HepG2 (cell line): ENCODE measurements around the gene RNPEPL1. TPM values are rescaled to one million over a fixed set of nuclear protein-coding genes. Genes with fewer than 3 reads are reported as not detected.

Experiments used
- ATAC-seq: fragments of 200-7000 bp; cut with Tn5 transposase; 3 replicates; pipeline ENCODE4 v1.9.1; 2020; ENCODE audit warnings: mild to moderate bottlenecking, moderate library complexity
- BruUV-seq: library from RNA; stranded (reverse); fragments of 400-500 nt; replicated peaks from 2 replicates; lab custom pipeline; 2021; lab: Mats Ljungman, UMichigan
- CTCF ChIA-PET: fragments of 300-600 bp; formaldehyde crosslinking; extraction: SDS; loops from one replicate; lab custom pipeline; 2021; ENCODE audit warnings: low total read pairs, inconsistent platforms, low intra/inter-chr PET ratio; lab: Yijun Ruan, JAX
- POLR2A ChIA-PET: fragments of 350-600 bp; sonication (Branson Sonifier 250); formaldehyde crosslinking; loops from one replicate; lab custom pipeline; 2020; ENCODE audit warnings: antibody characterized with exemption, inconsistent platforms; lab: Yijun Ruan, JAX
- DNase-seq: peaks from one replicate; pipeline ENCODE4 v3.0.0-alpha.2; 2015; ENCODE audit warnings: low spot score
- FAIRE-seq: peaks from 3 replicates; lab custom pipeline; 2011; peaks lifted over from hg19 to GRCh38; lab: Jason Lieb, UNC
- H2AFZ ChIP-seq: one replicate; pipeline ENCODE4 v1.6.1; 2011; ENCODE audit warnings: low read length, inconsistent platforms
- H3K27ac ChIP-seq: fragments of 300-600 bp; 3 replicates; pipeline ENCODE4 v1.8.0; 2011; ENCODE audit warnings: mixed run types, mild to moderate bottlenecking, mixed read lengths, low read length, inconsistent platforms; ENCODE audit not compliant: insufficient read depth; ENCODE audit errors: extremely low read length
- H3K27me3 ChIP-seq, 2 experiments: fragments of 200-600 bp in 1 of 2; 2 replicates in 1 of 2; 3 replicates in 1 of 2; pipeline versions ENCODE4 v1.6.0 to v1.8.0; 2011; ENCODE audit warnings: low read length in 2 of 2, mild to moderate bottlenecking in 2 of 2, moderate library complexity in 2 of 2, inconsistent platforms in 1 of 2; ENCODE audit not compliant: insufficient read depth in 2 of 2, control insufficient read depth in 1 of 2
- H3K36me3 ChIP-seq, 2 experiments: fragments of 200-600 bp in 1 of 2; replicated peaks in 1 of 2; 2 replicates in 1 of 2; 3 replicates in 1 of 2; pipeline versions ENCODE4 v1.5.1 to v1.8.0; 2011; ENCODE audit warnings: low read length in 2 of 2, inconsistent platforms in 1 of 2; ENCODE audit not compliant: insufficient read depth in 2 of 2, control insufficient read depth in 1 of 2
- H3K4me1 ChIP-seq: 2 replicates; pipeline ENCODE4 v1.5.1; 2012; ENCODE audit warnings: low read length, inconsistent platforms; ENCODE audit not compliant: insufficient read depth
- H3K4me2 ChIP-seq: 2 replicates; pipeline ENCODE4 v1.6.0; 2011; ENCODE audit warnings: low read depth, low read length, inconsistent platforms
- H3K4me3 ChIP-seq, 3 experiments: fragments of 200-600 bp in 1 of 3; sonication (generic), shearing (Covaris generic) in 1 of 3; replicated peaks in 1 of 3; 2 replicates each; pipeline ENCODE4 v1.5.1; 2011 to 2016; ENCODE audit warnings: low read length in 3 of 3, inconsistent platforms in 2 of 3, low read depth in 2 of 3, mild to moderate bottlenecking in 2 of 3, control low read depth in 1 of 3, mixed read lengths in 1 of 3; ENCODE audit not compliant: insufficient read depth in 1 of 3
- H3K79me2 ChIP-seq: one replicate; pipeline ENCODE4 v1.6.1; 2011; ENCODE audit warnings: low read length, inconsistent platforms; ENCODE audit not compliant: insufficient read depth
- H3K9ac ChIP-seq: 2 replicates; pipeline ENCODE4 v1.6.0; 2011; ENCODE audit warnings: mild to moderate bottlenecking, low read depth, low read length, inconsistent platforms; ENCODE audit not compliant: insufficient read depth
- H3K9me3 ChIP-seq: 2 replicates; pipeline ENCODE4 v1.5.1; 2012; ENCODE audit warnings: mild to moderate bottlenecking, low read length
- H4K20me1 ChIP-seq: 2 replicates; pipeline ENCODE4 v1.6.0; 2011; ENCODE audit warnings: inconsistent platforms, mild to moderate bottlenecking, low read length, moderate library complexity; ENCODE audit not compliant: insufficient read depth
- AGO2 ChIP-seq: fragments of 200-400 bp; formaldehyde crosslinking; optimal IDR thresholded peaks from 2 replicates; pipeline ENCODE3; 2017; ENCODE audit warnings: mild to moderate bottlenecking, low read depth, low read length, moderate library complexity
- RBFOX2 ChIP-seq: fragments of 200-400 bp; formaldehyde crosslinking; IDR thresholded peaks from 2 replicates; pipeline ENCODE4 v1.6.1; 2017; ENCODE audit warnings: low read depth, mild to moderate bottlenecking, low read length
- RBM22 ChIP-seq: fragments of 200-400 bp; formaldehyde crosslinking; optimal IDR thresholded peaks from 2 replicates; pipeline ENCODE3; 2017; ENCODE audit warnings: mild to moderate bottlenecking, low read length, moderate library complexity
- ZNF282 ChIP-seq: fragments of 450-650 bp; IDR thresholded peaks from 2 replicates; pipeline ENCODE4 v1.6.1; 2018; ENCODE audit not compliant: partially characterized antibody
- ZNF678 ChIP-seq: sonication (generic); formaldehyde crosslinking; IDR thresholded peaks from 2 replicates; pipeline ENCODE4 v1.4.0; 2020; ENCODE audit warnings: mild to moderate bottlenecking, missing genetic modification reagents
- WGBS: methylation state at CpG from one replicate; pipeline ENCODE4 v1.1.6; 2017; ENCODE audit warnings: low lambda C conversion rate; 5-methylcytosine and 5-hydroxymethylcytosine counted together
- in situ Hi-C: cut with HindIII; loops from 2 replicates; pipeline ENCODE4 v1.10.0; 2017; ENCODE audit warnings: low pct_unique_long_range_greater_than_20kb; ENCODE audit not compliant: extremely low pct_ligation_motif_present
- intact Hi-C: fragments of 100-400 bp; cut with micrococcal nuclease; formaldehyde crosslinking; loops from one replicate; pipeline ENCODE4 v1.10.0; 2022; ENCODE audit not compliant: unreplicated experiment
- polyA plus RNA-seq, 8 experiments: library from polyadenylated mRNA; depleted of rRNA in 3 of 8; stranded (reverse) in 7 of 8; unstranded in 1 of 8; fragments of >200 nt; fragmentation: Illumina TruSeq in 4 of 8; extraction: Trizol in 4 of 8; gene quantifications; 2 replicates each; pipeline versions ENCODE4 v1.2.1 to v1.2.3, GENCODE V29; 2011 to 2016; ENCODE audit warnings: low read depth in 4 of 8, missing spikeins in 1 of 8, mixed read lengths in 1 of 8; ENCODE audit not compliant: insufficient read depth in 1 of 8
- total RNA-seq, 5 experiments: library from RNA; depleted of rRNA; stranded (reverse); fragments of >200 nt; fragmentation: Illumina TruSeq; extraction: Trizol; gene quantifications; 2 replicates each; pipeline ENCODE4 v1.2.3, GENCODE V29; 2016; ENCODE audit warnings: low read depth in 1 of 5
- TF ChIP-seq, protein P1 (sequence below): sonication (generic); formaldehyde crosslinking; IDR thresholded peaks from 2 replicates; pipeline ENCODE4 v1.5.1; 2020; ENCODE audit warnings: missing genetic modification reagents, mild to moderate bottlenecking, borderline replicate concordance
- TF ChIP-seq, protein P2 (sequence below): sonication (generic); formaldehyde crosslinking; IDR thresholded peaks from 2 replicates; pipeline ENCODE4 v1.9.0; 2021; ENCODE audit warnings: missing genetic modification reagents, borderline replicate concordance

RNPEPL1 gene
- total and polyA plus RNA-seq, 2 of the 13 experiments (the other 11 are each of a cell fraction or from before 2014, with no cell fraction given): 13.0 to 18.0 TPM

DNA sequence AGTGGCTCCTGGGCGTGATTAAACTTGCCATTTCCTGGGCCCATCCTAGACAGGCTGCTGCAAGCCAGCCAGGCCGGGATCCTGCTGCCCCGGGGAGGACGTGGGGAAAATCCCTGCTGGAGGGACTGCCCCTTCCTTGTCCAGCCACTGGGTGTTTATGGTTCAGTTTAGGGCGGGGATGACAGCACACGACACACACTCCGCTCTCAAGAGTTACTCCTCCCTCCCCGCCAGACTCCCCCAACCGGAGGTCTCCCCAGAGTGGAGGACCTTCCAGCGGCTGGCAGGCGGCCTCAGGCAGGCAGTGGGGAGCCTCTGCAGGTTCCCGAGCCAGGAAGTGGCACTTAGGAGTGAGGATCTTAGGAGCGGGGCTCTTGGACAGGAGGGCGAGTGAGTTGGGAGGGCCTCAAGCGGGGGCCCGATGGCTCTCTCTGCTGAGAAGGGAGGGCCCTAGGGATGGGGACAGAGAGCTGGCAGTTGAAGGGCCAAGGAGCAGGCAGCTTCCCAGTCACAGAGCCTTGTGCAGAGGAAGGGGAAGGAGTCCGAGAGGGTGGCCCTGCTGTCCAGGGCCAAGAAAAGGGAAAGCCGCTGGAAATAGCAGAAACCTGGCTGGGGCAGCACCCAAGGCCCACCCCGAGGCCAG lies 51.3 kb downstream of the RNPEPL1 start:
- 68% methylated on average over 19 of the region's 19 CpGs for WGBS
- Histone ChIP-seq H3K9ac (no peak overlapping the region), H3K9me3 (peaks cover 22% of the 10 kb centered on the region), H3K4me1 (peaks cover 7% of the 10 kb centered on the region), H3K4me3 (no peak overlapping the region), H3K27me3 (no peaks in the 10 kb centered on the region; a peak in 1 of 5 replicates), H3K79me2 (no peaks in the 10 kb centered on the region), H4K20me1 (no peaks in the 10 kb centered on the region; the same call in 1 of the 2 replicates), H3K4me2 (no peak overlapping the region), H3K27ac (no peak overlapping the region), H2AFZ (no peak overlapping the region), H3K36me3 (peaks cover 21 to 51% of the 10 kb centered on the region in 2 experiments)
- ChIA-PET POLR2A (no interaction called here), CTCF (no interaction called here)
- ATAC-seq (peak; percentile 7; the same call in 2 of the 3 replicates), DNase-seq (no peak), FAIRE-seq (no peak)
- intact Hi-C loops (no loop called here), in situ Hi-C loops (no loop called here)
- TF ChIP-seq, protein P1, sequence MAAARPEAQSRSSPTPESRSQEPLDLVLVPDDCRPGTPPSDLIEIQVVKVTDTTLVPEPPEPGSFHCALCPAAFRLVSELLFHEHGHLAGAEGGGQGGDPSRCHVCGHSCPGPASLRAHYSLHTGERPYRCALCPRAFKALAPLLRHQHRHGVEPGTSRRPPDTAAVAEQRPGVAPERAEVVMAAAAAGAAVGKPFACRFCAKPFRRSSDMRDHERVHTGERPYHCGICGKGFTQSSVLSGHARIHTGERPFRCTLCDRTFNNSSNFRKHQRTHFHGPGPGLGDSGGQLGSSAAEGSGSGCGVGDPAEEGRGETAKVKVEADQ (CRISPR knock-in tag): no peak
- no peak for TF ChIP-seq ZNF282
- TF ChIP-seq RBM22: peak; percentile 69
- no TSS peak for BruUV-seq

DNA sequence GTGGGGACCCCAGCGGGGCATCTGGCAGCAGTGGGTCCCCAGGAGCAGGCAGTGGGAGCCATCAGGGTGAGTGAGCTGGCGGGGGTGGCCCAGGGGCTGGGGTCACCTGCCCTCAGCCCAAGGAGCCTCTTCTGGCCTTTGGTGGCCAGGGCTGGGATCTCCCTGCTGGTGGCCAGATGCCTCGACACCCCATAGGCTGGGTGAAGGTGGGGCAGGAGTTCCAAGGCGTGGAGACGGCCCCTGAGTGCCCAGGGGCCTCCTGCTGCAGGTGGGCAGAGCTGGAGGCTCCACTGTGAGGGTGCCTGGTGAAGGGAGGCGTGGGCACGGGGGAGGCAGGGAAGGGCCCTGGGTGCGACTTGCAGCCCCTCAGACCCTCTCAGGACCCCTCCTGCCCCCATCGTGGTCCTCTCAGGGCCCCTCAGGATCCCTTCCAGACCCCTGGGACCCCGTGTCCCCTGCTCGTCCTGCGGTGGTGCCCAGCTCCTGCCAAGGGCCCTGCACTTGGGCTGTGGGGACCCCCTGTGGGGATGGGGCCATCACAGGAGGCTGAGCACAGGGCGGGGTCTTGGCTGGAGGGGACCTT lies 52.0 kb downstream of the RNPEPL1 start:
- POLR2A ChIA-PET: no interaction called here
- in situ Hi-C loops: no loop called here
- DNase-seq (no peak), FAIRE-seq (no peak), ATAC-seq (no peak)
- Histone ChIP-seq H3K9ac (no peak overlapping the region), H3K4me2 (no peak overlapping the region), H2AFZ (no peak overlapping the region), H3K27me3 (no peaks in the 10 kb centered on the region; a peak in 1 of 5 replicates), H3K4me3 (no peak overlapping the region), H3K27ac (no peak overlapping the region), H3K36me3 (peaks cover 18 to 47% of the 10 kb centered on the region in 2 experiments), H3K79me2 (no peaks in the 10 kb centered on the region), H4K20me1 (no peaks in the 10 kb centered on the region), H3K4me1 (peaks cover 9% of the 10 kb centered on the region), H3K9me3 (peaks cover 22% of the 10 kb centered on the region)
- no TSS peak for BruUV-seq
- TF ChIP-seq AGO2 (peak; percentile 55), RBFOX2 (peak; percentile 29; the same call in 1 of the 2 replicates), ZNF678 (CRISPR knock-in tag) (no peak)
- TF ChIP-seq, protein P2, sequence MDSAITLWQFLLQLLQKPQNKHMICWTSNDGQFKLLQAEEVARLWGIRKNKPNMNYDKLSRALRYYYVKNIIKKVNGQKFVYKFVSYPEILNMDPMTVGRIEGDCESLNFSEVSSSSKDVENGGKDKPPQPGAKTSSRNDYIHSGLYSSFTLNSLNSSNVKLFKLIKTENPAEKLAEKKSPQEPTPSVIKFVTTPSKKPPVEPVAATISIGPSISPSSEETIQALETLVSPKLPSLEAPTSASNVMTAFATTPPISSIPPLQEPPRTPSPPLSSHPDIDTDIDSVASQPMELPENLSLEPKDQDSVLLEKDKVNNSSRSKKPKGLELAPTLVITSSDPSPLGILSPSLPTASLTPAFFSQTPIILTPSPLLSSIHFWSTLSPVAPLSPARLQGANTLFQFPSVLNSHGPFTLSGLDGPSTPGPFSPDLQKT (CRISPR knock-in tag): no peak
- 72% methylated on average over 2 of the region's 13 CpGs for WGBS
- CTCF ChIA-PET: no interaction called here
- intact Hi-C loops: no loop called here
